Epithelial cell of umbilical artery (primary cell): Measurements from ENCODE around the gene TCAIM. TPM values are rescaled to one million over a fixed set of nuclear protein-coding genes. Genes with fewer than 3 reads are reported as not detected.

ENCODE experiments used
- total RNA-seq: library from RNA; depleted of rRNA; stranded (reverse); fragments of >200 nt; gene quantifications from 2 replicates; pipeline ENCODE4 v1.2.3, GENCODE V29; 2014

Gene TCAIM, protein sequence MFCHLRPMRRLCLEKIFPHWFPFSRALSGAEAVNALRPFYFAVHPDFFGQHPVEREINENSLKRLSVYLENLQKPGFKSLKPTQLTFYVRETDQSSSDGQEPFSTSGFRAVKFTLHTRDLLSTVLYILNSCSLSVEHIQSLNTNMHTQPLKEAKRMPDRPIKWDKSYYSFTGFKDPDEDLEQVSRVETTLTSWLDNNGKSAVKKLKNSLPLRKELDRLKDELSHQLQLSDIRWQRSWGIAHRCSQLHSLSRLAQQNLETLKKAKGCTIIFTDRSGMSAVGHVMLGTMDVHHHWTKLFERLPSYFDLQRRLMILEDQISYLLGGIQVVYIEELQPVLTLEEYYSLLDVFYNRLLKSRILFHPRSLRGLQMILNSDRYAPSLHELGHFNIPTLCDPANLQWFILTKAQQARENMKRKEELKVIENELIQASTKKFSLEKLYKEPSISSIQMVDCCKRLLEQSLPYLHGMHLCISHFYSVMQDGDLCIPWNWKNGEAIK
- 23.7 and 26.3 TPM in 2 replicates for total RNA-seq

DNA sequence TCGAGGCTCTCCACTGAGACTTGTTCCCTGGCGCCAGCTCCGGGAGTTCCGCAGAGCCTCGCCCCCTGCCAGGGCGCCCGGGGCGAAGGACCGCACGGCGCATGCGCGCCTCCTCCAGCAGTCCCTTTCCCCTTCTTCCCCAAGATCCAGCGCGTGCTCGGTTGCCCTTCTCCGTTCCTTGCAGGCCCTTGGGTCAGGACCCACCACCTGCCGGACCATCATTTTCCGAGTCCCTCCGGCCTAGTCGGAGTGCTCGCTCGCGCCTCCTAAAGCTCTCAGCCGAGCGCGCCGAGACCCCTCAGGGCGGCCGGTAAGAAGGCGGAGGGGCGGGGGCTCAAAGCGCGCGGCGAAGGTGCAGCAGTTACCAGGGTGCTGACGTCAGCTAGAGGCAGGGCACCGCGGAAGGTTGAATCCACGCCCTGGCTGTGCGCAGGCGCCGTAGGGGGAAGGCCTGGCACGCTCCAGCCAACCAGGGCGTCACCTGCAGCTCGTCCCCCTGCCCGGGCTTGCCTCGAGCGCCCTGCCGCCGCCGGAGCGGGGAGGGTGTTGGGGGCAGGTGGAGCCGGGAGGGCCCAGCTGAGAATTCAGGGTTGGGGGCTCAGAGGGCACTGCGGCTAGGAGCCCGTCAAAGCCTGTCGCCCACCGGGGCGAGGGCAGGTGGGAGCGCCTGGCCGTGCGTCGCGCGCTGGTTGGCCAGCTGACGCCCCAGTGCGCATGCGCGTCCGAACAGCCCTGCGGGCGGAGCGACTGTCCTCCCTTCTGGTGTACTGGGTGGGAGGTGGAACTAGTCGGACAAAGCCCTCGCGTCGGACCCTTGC is at the start of gene TCAIM:
Gene TCAIM (plus strand): TSS at position 757 of the 818 bp plus-strand sequence. CDS start 16,017 bp downstream, outside the sequence.

Other genes starting within 250 kb of the TCAIM start
- not detected in 2 replicates for gene TOPAZ1, start 96.9 kb upstream of the TCAIM start, total RNA-seq
- 5.2 and 9.4 TPM in 2 replicates for gene ZNF445, start 138.9 kb downstream of the TCAIM start, total RNA-seq
- gene ZKSCAN7, start 216.4 kb downstream of the TCAIM start, total RNA-seq, result 0.97 and 1.1 TPM in 2 replicates
- gene ZNF660, start 246.2 kb downstream of the TCAIM start, total RNA-seq, result 0.61 and 0.65 TPM in 2 replicates